DMS53 (cell line): ENCODE results near the gene ACKR4.

ENCODE experiments used
- DNase-seq: peaks from one replicate; lab custom pipeline; 2025; lab: John Stamatoyannopoulos, UW

ACKR4 gene

DNA sequence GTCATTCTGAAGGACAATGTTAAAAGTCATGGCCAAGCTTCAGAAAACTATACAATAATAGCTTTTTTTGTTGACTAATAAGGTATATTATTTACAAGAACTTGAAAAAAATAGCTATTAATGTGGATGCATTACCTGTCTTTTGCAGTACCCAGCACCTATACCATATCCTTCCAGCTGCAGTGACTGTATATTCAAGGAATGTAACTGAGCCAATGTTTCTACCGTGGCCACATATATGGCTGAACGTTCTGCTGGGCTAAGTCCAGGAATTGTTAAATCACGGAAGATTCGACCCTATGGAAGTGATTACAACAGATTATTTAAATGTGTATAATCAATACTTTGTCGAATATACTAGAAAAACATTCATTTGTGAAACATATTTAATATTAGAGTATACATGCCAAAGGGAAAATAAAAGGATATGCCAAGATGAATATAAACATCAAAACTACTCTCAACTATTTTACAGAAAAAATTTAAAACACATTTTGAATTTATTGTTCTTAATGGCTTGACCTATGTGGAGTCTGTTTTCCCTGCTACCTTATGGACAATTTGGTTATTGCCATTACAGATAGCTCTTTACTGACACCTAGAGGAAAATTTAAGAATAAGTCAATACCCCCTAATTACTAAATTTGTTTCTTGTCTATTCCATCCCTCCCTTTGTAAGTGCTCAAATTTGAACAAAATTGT is 44.9 kb downstream of the ACKR4 start:
- peak; percentile 65 for DNase-seq

DNA sequence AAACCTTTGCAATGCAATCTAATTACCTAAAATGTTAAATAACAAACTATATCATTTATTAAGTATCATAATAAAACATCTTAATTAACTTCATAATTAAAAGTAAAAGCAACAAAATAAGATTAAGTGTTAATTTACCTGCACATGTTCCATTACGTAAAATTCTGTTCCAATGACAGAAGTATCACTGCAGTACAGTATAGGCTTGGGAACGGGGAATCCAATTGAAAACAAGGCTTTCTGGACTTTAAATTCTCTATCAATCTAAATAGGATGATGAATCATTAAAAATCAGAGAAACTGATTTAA is 45.4 kb downstream of the ACKR4 start:
- no peak for DNase-seq

DNA sequence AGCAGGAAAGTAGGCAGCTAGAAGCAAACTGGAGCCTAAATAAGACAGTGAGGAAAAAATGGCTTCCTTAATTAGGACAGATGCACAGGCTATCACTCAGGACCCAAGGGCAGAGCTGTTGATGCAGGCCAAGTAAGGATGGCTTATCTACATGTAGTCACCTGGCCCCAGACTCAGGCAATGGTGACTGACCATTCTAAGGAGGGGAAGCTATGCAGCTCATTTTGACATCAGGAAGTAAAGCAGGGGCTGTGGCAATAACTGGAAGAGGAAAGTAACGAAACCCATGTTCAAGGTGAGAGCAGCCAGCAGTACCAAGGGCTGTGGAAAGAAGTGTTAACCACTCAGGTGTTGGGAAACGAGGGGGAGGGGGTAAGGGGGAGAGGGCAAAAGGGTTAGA is 46.3 kb downstream of the ACKR4 start:
- DNase-seq = peak; percentile 12

DNA sequence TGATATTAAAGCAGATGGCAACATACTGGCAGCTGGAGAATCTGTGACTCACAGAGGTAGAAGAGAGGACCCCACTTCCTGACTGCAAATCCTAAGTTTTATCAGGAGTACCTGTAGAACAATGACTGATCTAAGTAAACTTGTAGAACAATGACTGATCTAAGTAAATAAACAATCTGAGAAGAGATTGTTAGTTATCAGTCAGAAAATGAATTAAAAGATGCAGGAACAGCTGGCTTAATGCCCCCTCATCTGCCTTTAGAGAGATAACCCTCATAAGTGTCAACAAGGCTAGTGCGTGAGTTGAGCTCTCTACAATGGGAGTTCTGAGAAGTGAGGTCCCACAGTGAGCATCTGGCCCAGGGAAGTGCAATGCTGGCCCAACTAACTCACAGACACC is 48.0 kb downstream of the ACKR4 start:
- peak; percentile 86 for DNase-seq

GRCh38 chr3:132650153-132650552 is 53.1 kb downstream of the ACKR4 start:
- DNase-seq = no peak
